ENCODE measurements around the gene PLAAT4. TPM values are rescaled to one million over a fixed set of nuclear protein-coding genes. Genes with fewer than 3 reads are reported as not detected.

Gene PLAAT4
- total RNA-seq, 1 experiment from 2014 or later = 3.5 TPM

- Histone ChIP-seq H2BK20ac (ENCODE audit: low read depth, low read length, poor library complexity, severe bottlenecking) (no peak overlapping the region), H4K20me1 (ENCODE audit: control insufficient read depth, insufficient read depth, insufficient read length) (no peaks in the 10 kb centered on the region), H4K8ac (replicated peaks; ENCODE audit: insufficient read length, low read depth, low read length) (no peak overlapping the region), H2BK5ac (ENCODE audit: insufficient read length, low read length) (no peak overlapping the region), H3K9ac (ENCODE audit: extremely low read depth, insufficient read length, low read length) (no peak overlapping the region), H3K18ac (ENCODE audit: insufficient read length, low read depth, low read length) (no peak overlapping the region), H3K27me3 (ENCODE audit: insufficient read depth, low read length) (no peaks in the 10 kb centered on the region), H2BK15ac (ENCODE audit: low read depth, low read length) (no peak overlapping the region), H2BK12ac (ENCODE audit: insufficient read length, low read depth, low read length) (no peak overlapping the region), H2AK5ac (ENCODE audit: insufficient read length, low read length) (no peak overlapping the region), H3K79me2 (ENCODE audit: insufficient read depth, low read length) (no peaks in the 10 kb centered on the region), H3K9me3 (ENCODE audit: control insufficient read depth, low read depth, low read length) (peaks cover 15% of the 10 kb centered on the region), H4K5ac (ENCODE audit: insufficient read length, low read depth, low read length) (no peak overlapping the region), H3K23ac (ENCODE audit: insufficient read length, low read depth, low read length) (no peak overlapping the region), H3K79me1 (ENCODE audit: insufficient read depth, low read depth, low read length, poor library complexity, severe bottlenecking) (no peaks in the 10 kb centered on the region), H3K4me1 (ENCODE audit: insufficient read depth, low read length) (no peaks in the 10 kb centered on the region; the same call in 1 of the 2 replicates), H3K27ac (ENCODE audit: insufficient read length, low read depth, low read length) (no peak overlapping the region), H3K56ac (ENCODE audit: insufficient read length, low read depth, low read length) (no peak overlapping the region), H3K4me2 (ENCODE audit: insufficient read depth, insufficient read length, low read length) (no peak overlapping the region), H3T11ph (ENCODE audit: low read length) (no peak overlapping the region), H3K4ac (ENCODE audit: low read depth, low read length) (no peak overlapping the region), H3K14ac (ENCODE audit: insufficient read depth, low read length) (no peak overlapping the region), H3K23me2 (ENCODE audit: insufficient read length, low read depth, low read length, poor library complexity, severe bottlenecking) (no peaks in the 10 kb centered on the region), H2AFZ (ENCODE audit: low read length) (no peak overlapping the region), H2BK120ac (ENCODE audit: low read depth, low read length, poor library complexity, severe bottlenecking) (no peak overlapping the region), H4K91ac (ENCODE audit: insufficient read length, low read depth, low read length) (no peak overlapping the region)
- peaks cover 2 to 21% of the 10 kb centered on the region in 2 experiments for H3K4me1 Mint-ChIP-seq
- peaks cover 27 to 94% (median 89%) of the 10 kb centered on the region in 3 experiments for H3K36me3 Mint-ChIP-seq (ENCODE audit: insufficient read depth in 1 of 3, low read depth in 3 of 3)
- no peaks in the 10 kb centered on the region; the same call in 1 of the 2 replicates for H3K27me3 Mint-ChIP-seq (ENCODE audit: low read depth)
- no peak overlapping the region for H3K4me3 Mint-ChIP-seq
- WGBS (ENCODE audit: extremely low coverage, insufficient read length, low lambda C conversion rate) = no CpG with 5 or more reads among the region's 6 CpGs
- no peak for DNase-seq
- H3K9me3 Mint-ChIP-seq = peaks cover 15 to 16% of the 10 kb centered on the region in 2 experiments
- H3K27ac Mint-ChIP-seq = peak overlapping the region in 1 of 3 experiments; percentile 57; a peak in 1 of 7 replicates
- no peak for TF ChIP-seq CTCF (conservative IDR thresholded peaks at IDR 0.05)
Observed at GRCh38 chr11:63586451-63587166, 50.0 kb downstream of the PLAAT4 start.

Measured in H9 (cell line).